HEK293 (cell line): ENCODE data around the gene NHSL2.

Experiments
- CTCF ChIA-PET: fragments of 350-600 bp; formaldehyde crosslinking; extraction: SDS; loops from one replicate; lab custom pipeline; 2021; ENCODE audit warnings: antibody characterized with exemption; lab: Yijun Ruan, JAX
- POLR2A ChIA-PET: fragments of 300-600 bp; formaldehyde crosslinking; extraction: SDS; loops from one replicate; lab custom pipeline; 2020; ENCODE audit warnings: antibody characterized with exemption, inconsistent platforms; lab: Yijun Ruan, JAX
- H3K27ac ChIP-seq: fragments of 200-500 bp; sonication (Bioruptor generic); 2 replicates; pipeline ENCODE4 v1.5.1; 2014; ENCODE audit warnings: low read depth, low read length, control low read depth, inconsistent platforms; ENCODE audit errors: extremely low read depth
- H3K36me3 ChIP-seq, 2 experiments: fragments of 200-500 bp in 1 of 2; sonication (Bioruptor generic) in 1 of 2; 1 replicate in 1 of 2; 2 replicates in 1 of 2; pipeline ENCODE4 v1.5.1; 2014 to 2017; ENCODE audit warnings: inconsistent platforms in 2 of 2, low read length in 2 of 2; ENCODE audit not compliant: control insufficient read depth in 2 of 2, insufficient read depth in 1 of 2
- H3K4me1 ChIP-seq: fragments of 200-500 bp; sonication (Bioruptor generic); 2 replicates; pipeline ENCODE4 v1.5.1; 2014; ENCODE audit warnings: mild to moderate bottlenecking, low read length, inconsistent platforms; ENCODE audit not compliant: control insufficient read depth, insufficient read depth
- H3K4me3 ChIP-seq: 2 replicates; pipeline ENCODE4 v1.5.1; 2011; ENCODE audit warnings: low read depth, mild to moderate bottlenecking, control low read depth, low read length, moderate library complexity
- H3K9me3 ChIP-seq: fragments of 200-500 bp; sonication (Bioruptor generic); 2 replicates; pipeline ENCODE4 v1.5.1; 2014; ENCODE audit warnings: low read depth, low read length, inconsistent platforms; ENCODE audit not compliant: control insufficient read depth, insufficient read depth
- BCL11A ChIP-seq: fragments of 450-650 bp; formaldehyde crosslinking; IDR thresholded peaks from 2 replicates; pipeline ENCODE4 v1.5.1; 2016; ENCODE audit warnings: low read depth, missing biosample characterization, missing genetic modification characterization
- BCL11B ChIP-seq: fragments of 450-650 bp; formaldehyde crosslinking; IDR thresholded peaks from 2 replicates; pipeline ENCODE4 v1.5.1; 2016; ENCODE audit warnings: low read depth, missing biosample characterization, missing genetic modification characterization
- FEZF1 ChIP-seq: fragments of 450-650 bp; formaldehyde crosslinking; IDR thresholded peaks from 2 replicates; pipeline ENCODE4 v1.5.1; 2016; ENCODE audit warnings: missing biosample characterization, missing genetic modification characterization
- HOXC10 ChIP-seq: sonication (generic); formaldehyde crosslinking; IDR thresholded peaks from 2 replicates; pipeline ENCODE4 v1.8.1; 2023; ENCODE audit warnings: mild to moderate bottlenecking, missing genetic modification reagents
- KLF16 ChIP-seq: fragments of 450-650 bp; formaldehyde crosslinking; IDR thresholded peaks from 2 replicates; pipeline ENCODE4 v1.5.1; 2017; ENCODE audit warnings: missing biosample characterization, missing genetic modification characterization
- OVOL3 ChIP-seq: fragments of 450-650 bp; formaldehyde crosslinking; IDR thresholded peaks from 2 replicates; pipeline ENCODE4 v1.5.1; 2016; ENCODE audit warnings: missing biosample characterization, missing genetic modification characterization
- RBAK ChIP-seq: fragments of 450-650 bp; formaldehyde crosslinking; IDR thresholded peaks from 2 replicates; pipeline ENCODE4 v1.5.1; 2016; ENCODE audit warnings: missing biosample characterization, missing genetic modification characterization
- REPIN1 ChIP-seq: fragments of 450-650 bp; formaldehyde crosslinking; IDR thresholded peaks from 2 replicates; pipeline ENCODE4 v1.5.1; 2017; ENCODE audit warnings: missing biosample characterization, missing genetic modification characterization, low read depth
- SALL2 ChIP-seq: fragments of 450-650 bp; formaldehyde crosslinking; IDR thresholded peaks from 2 replicates; pipeline ENCODE4 v1.5.0; 2017; ENCODE audit warnings: missing biosample characterization, mild to moderate bottlenecking, missing genetic modification characterization, borderline replicate concordance
- SP3 ChIP-seq: fragments of 450-650 bp; formaldehyde crosslinking; IDR thresholded peaks from 2 replicates; pipeline ENCODE4 v1.5.1; 2016; ENCODE audit warnings: missing biosample characterization, missing genetic modification characterization
- TCF7L2 ChIP-seq: IDR thresholded peaks from 2 replicates; pipeline ENCODE4 v1.6.1; 2011; ENCODE audit warnings: low read depth, mild to moderate bottlenecking, inconsistent platforms, low read length, moderate library complexity, borderline replicate concordance
- YY1 ChIP-seq: fragments of 450-650 bp; formaldehyde crosslinking; IDR thresholded peaks from 2 replicates; pipeline ENCODE4 v1.5.1; 2018; ENCODE audit warnings: missing biosample characterization, missing genetic modification characterization
- ZNF138 ChIP-seq: fragments of 450-650 bp; formaldehyde crosslinking; IDR thresholded peaks from 2 replicates; pipeline ENCODE4 v1.5.1; 2016; ENCODE audit warnings: missing biosample characterization, missing genetic modification characterization, borderline replicate concordance
- ZNF175 ChIP-seq: fragments of 450-650 bp; formaldehyde crosslinking; IDR thresholded peaks from 2 replicates; pipeline ENCODE4 v1.5.1; 2016; ENCODE audit warnings: missing biosample characterization, missing genetic modification characterization
- ZNF214 ChIP-seq: fragments of 450-650 bp; formaldehyde crosslinking; IDR thresholded peaks from 2 replicates; pipeline ENCODE4 v1.5.1; 2017; ENCODE audit warnings: missing biosample characterization, mild to moderate bottlenecking, missing genetic modification characterization, borderline replicate concordance
- ZNF266 ChIP-seq: fragments of 450-650 bp; formaldehyde crosslinking; IDR thresholded peaks from 2 replicates; pipeline ENCODE4 v1.5.1; 2016; ENCODE audit warnings: missing biosample characterization, missing genetic modification characterization, low read depth
- ZNF292 ChIP-seq: fragments of 450-650 bp; formaldehyde crosslinking; IDR thresholded peaks from 2 replicates; pipeline ENCODE4 v1.5.1; 2016; ENCODE audit warnings: low read depth, missing biosample characterization, missing genetic modification characterization, borderline replicate concordance
- ZNF311 ChIP-seq: fragments of 450-650 bp; formaldehyde crosslinking; IDR thresholded peaks from 2 replicates; pipeline ENCODE4 v1.5.1; 2017; ENCODE audit warnings: missing biosample characterization, missing genetic modification characterization, borderline replicate concordance
- ZNF354C ChIP-seq: fragments of 450-650 bp; formaldehyde crosslinking; IDR thresholded peaks from 2 replicates; pipeline ENCODE4 v1.5.1; 2016; ENCODE audit warnings: missing biosample characterization, missing genetic modification characterization, low read depth, borderline replicate concordance
- ZNF48 ChIP-seq: fragments of 450-650 bp; formaldehyde crosslinking; IDR thresholded peaks from 2 replicates; pipeline ENCODE4 v1.5.1; 2016; ENCODE audit warnings: missing biosample characterization, missing genetic modification characterization
- ZNF544 ChIP-seq: fragments of 450-650 bp; formaldehyde crosslinking; IDR thresholded peaks from 2 replicates; pipeline ENCODE4 v1.5.0; 2017; ENCODE audit warnings: missing biosample characterization, missing genetic modification characterization
- ZNF548 ChIP-seq: fragments of 450-650 bp; formaldehyde crosslinking; IDR thresholded peaks from 2 replicates; pipeline ENCODE4 v1.5.1; 2016; ENCODE audit warnings: missing biosample characterization, missing genetic modification characterization
- ZNF560 ChIP-seq: fragments of 450-650 bp; formaldehyde crosslinking; IDR thresholded peaks from 2 replicates; pipeline ENCODE4 v1.5.1; 2017; ENCODE audit warnings: missing biosample characterization, missing genetic modification characterization, borderline replicate concordance
- ZNF629 ChIP-seq: fragments of 450-650 bp; formaldehyde crosslinking; IDR thresholded peaks from 2 replicates; pipeline ENCODE4 v1.5.1; 2017; ENCODE audit warnings: missing biosample characterization, missing genetic modification characterization
- ZNF639 ChIP-seq: fragments of 450-650 bp; formaldehyde crosslinking; IDR thresholded peaks from 2 replicates; pipeline ENCODE4 v1.5.1; 2016; ENCODE audit warnings: missing biosample characterization, missing genetic modification characterization
- ZNF660 ChIP-seq: fragments of 450-650 bp; IDR thresholded peaks from 2 replicates; pipeline ENCODE4 v1.5.1; 2018; ENCODE audit warnings: missing biosample characterization, mild to moderate bottlenecking, missing genetic modification characterization
- ZNF707 ChIP-seq: fragments of 450-650 bp; formaldehyde crosslinking; IDR thresholded peaks from 2 replicates; pipeline ENCODE4 v1.5.1; 2016; ENCODE audit warnings: missing biosample characterization, missing genetic modification characterization
- ZNF768 ChIP-seq: fragments of 450-650 bp; formaldehyde crosslinking; IDR thresholded peaks from 2 replicates; pipeline ENCODE4 v1.5.1; 2018; ENCODE audit warnings: missing biosample characterization, mild to moderate bottlenecking, missing genetic modification characterization
- ZNF843 ChIP-seq: fragments of 450-650 bp; formaldehyde crosslinking; IDR thresholded peaks from 2 replicates; pipeline ENCODE4 v1.5.1; 2016; ENCODE audit warnings: missing biosample characterization, missing genetic modification characterization
- ZSCAN30 ChIP-seq: fragments of 450-650 bp; IDR thresholded peaks from 2 replicates; pipeline ENCODE4 v1.5.1; 2018; ENCODE audit warnings: missing biosample characterization, mild to moderate bottlenecking, missing genetic modification characterization, moderate library complexity
- ZSCAN4 ChIP-seq: fragments of 450-650 bp; formaldehyde crosslinking; IDR thresholded peaks from 2 replicates; pipeline ENCODE4 v1.5.1; 2017; ENCODE audit warnings: missing biosample characterization, missing genetic modification characterization
- TF ChIP-seq, protein P1 (sequence below): fragments of 450-650 bp; IDR thresholded peaks from 2 replicates; pipeline ENCODE4 v1.5.1; 2018; ENCODE audit warnings: missing biosample characterization, mild to moderate bottlenecking, missing genetic modification characterization
- TF ChIP-seq, protein P2 (sequence below): fragments of 450-650 bp; formaldehyde crosslinking; IDR thresholded peaks from 2 replicates; pipeline ENCODE4 v1.5.1; 2016; ENCODE audit warnings: missing biosample characterization, missing genetic modification characterization

The NHSL2 gene

DNA sequence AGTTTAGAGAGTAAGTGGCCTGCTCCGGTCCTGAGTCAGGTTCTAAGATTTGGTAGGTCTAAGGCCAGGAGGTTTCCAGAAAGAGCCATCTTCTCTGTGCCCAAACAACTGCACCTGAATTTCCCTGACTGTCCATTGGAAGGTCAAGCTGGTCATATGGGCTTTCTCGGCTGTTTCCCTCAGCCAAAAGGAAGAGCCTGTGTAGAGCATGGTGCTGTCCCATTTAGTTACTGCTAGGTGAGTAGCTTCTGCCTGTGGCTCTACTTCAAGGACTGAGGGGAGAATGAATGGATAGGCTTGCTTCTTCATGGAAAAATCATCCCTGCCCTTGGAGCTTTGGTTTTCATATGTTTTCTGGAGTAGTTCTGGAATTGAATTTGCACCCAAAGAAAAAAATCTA, 33.7 kb downstream of the NHSL2 start:
- no peaks in the 10 kb centered on the region for H3K4me1 ChIP-seq
- no peak for TF ChIP-seq BCL11A (tag by site-specific recombination)
- TF ChIP-seq ZNF138 (tag by site-specific recombination), result no peak
- TF ChIP-seq ZNF639 (tag by site-specific recombination), result no peak
- TF ChIP-seq REPIN1, result no peak
- no peak for TF ChIP-seq TCF7L2
- TF ChIP-seq KLF16 (tag by site-specific recombination), result no peak
- no peak for TF ChIP-seq ZSCAN30
- no peak for TF ChIP-seq YY1 (tag by site-specific recombination)
- no peak for TF ChIP-seq SALL2 (tag by site-specific recombination)
- TF ChIP-seq ZNF311 (tag by site-specific recombination), result no peak
- TF ChIP-seq ZNF48 (tag by site-specific recombination), result no peak
- TF ChIP-seq ZNF660 (tag by site-specific recombination), result no peak
- no peak for TF ChIP-seq ZNF266
- TF ChIP-seq ZNF548 (tag by site-specific recombination), result no peak
- TF ChIP-seq ZSCAN4, result no peak
- TF ChIP-seq ZNF544 (tag by site-specific recombination), result no peak
- TF ChIP-seq BCL11B (tag by site-specific recombination), result no peak
- no peak for TF ChIP-seq ZNF843 (tag by site-specific recombination)
- TF ChIP-seq ZNF214 (tag by site-specific recombination), result no peak
- no peaks in the 10 kb centered on the region for H3K36me3 ChIP-seq
- no peak overlapping the region for H3K4me3 ChIP-seq
- ChIA-PET POLR2A (no interaction called here), CTCF (interaction anchor here (0.6 to 0.9 kb wide), 2 partner anchors 17 to 19 kb away, joined by 4 to 5 read pairs; no protein-coding TSS in a partner anchor)
- no peak overlapping the region for H3K27ac ChIP-seq
- no peaks in the 10 kb centered on the region for H3K9me3 ChIP-seq

DNA sequence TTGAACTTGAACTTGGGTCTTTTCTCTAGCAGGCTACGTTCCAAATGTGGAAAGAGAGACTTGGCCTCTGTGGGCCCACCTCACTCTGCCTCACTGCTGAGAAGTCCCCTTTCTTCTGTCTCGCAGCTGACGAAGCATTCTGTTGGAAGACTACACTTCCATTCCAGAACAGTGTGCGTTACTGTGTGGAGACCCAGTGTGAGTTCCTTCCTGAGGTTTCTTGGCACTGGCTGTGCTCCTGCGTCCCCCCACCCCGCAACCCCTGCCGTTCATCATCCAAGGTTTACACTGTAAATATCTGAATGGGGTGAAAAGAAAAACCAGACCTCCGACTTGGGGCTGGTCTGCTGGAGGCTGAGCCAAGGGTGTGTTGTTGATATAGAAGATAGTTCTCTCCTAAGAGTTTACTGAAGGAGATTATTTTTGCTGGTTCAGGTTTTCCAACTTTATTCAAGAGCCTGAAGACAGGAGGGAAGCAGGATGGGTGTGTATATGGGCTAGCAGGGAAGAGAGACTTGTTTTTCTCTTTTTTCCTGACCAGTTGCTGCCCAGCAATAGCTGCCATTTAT, 34.7 kb downstream of the NHSL2 start:
- H3K4me3 ChIP-seq, result no peak overlapping the region
- no peaks in the 10 kb centered on the region for H3K4me1 ChIP-seq
- H3K27ac ChIP-seq, result no peak overlapping the region
- H3K9me3 ChIP-seq, result no peaks in the 10 kb centered on the region
- CTCF ChIA-PET, result interaction anchor here (0.5 to 1.8 kb wide), 3 partner anchors 10 to 1958 kb away, joined by 3 to 5 read pairs (median 4); no protein-coding TSS in a partner anchor
- H3K36me3 ChIP-seq, result no peaks in the 10 kb centered on the region
- POLR2A ChIA-PET, result no interaction called here
- TF ChIP-seq RBAK (tag by site-specific recombination), result no peak
- TF ChIP-seq ZNF548 (tag by site-specific recombination), result no peak
- no peak for TF ChIP-seq ZNF768 (tag by site-specific recombination)
- TF ChIP-seq, protein P1, sequence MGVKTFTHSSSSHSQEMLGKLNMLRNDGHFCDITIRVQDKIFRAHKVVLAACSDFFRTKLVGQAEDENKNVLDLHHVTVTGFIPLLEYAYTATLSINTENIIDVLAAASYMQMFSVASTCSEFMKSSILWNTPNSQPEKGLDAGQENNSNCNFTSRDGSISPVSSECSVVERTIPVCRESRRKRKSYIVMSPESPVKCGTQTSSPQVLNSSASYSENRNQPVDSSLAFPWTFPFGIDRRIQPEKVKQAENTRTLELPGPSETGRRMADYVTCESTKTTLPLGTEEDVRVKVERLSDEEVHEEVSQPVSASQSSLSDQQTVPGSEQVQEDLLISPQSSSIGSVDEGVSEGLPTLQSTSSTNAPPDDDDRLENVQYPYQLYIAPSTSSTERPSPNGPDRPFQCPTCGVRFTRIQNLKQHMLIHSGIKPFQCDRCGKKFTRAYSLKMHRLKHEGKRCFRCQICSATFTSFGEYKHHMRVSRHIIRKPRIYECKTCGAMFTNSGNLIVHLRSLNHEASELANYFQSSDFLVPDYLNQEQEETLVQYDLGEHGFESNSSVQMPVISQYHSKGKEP (tag by site-specific recombination), result no peak
- no peak for TF ChIP-seq SP3 (tag by site-specific recombination)
- no peak for TF ChIP-seq FEZF1 (tag by site-specific recombination)
- TF ChIP-seq, protein P2, sequence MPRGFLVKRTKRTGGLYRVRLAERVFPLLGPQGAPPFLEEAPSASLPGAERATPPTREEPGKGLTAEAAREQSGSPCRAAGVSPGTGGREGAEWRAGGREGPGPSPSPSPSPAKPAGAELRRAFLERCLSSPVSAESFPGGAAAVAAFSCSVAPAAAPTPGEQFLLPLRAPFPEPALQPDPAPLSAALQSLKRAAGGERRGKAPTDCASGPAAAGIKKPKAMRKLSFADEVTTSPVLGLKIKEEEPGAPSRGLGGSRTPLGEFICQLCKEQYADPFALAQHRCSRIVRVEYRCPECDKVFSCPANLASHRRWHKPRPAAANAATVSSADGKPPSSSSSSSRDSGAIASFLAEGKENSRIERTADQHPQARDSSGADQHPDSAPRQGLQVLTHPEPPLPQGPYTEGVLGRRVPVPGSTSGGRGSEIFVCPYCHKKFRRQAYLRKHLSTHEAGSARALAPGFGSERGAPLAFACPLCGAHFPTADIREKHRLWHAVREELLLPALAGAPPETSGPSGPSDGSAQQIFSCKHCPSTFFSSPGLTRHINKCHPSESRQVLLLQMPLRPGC (tag by site-specific recombination), result no peak
- TF ChIP-seq ZNF707 (tag by site-specific recombination), result no peak
- TF ChIP-seq ZNF629, result no peak
- TF ChIP-seq ZNF175, result no peak
- no peak for TF ChIP-seq HOXC10 (CRISPR knock-in tag)
- TF ChIP-seq ZNF354C (tag by site-specific recombination), result no peak
- TF ChIP-seq ZNF292, result no peak
- no peak for TF ChIP-seq OVOL3
- TF ChIP-seq ZNF560 (tag by site-specific recombination), result no peak
